Mesendoderm (in vitro differentiated cells): Measurements from ENCODE around the gene ARL4D.

Experiments
- DNase-seq: peaks from one replicate; pipeline ENCODE4 v3.0.0; 2013
- H2AK5ac ChIP-seq: 2 replicates; pipeline ENCODE4 v1.6.1; 2013; ENCODE audit warnings: low read length, inconsistent platforms
- H2BK120ac ChIP-seq: 2 replicates; pipeline ENCODE4 v1.6.1; 2013; ENCODE audit warnings: low read depth, mild to moderate bottlenecking, low read length, moderate library complexity, mixed read lengths
- H2BK15ac ChIP-seq: replicated peaks from 2 replicates; pipeline ENCODE4 v1.6.1; 2013; ENCODE audit warnings: low read depth, mild to moderate bottlenecking, moderate library complexity
- H2BK5ac ChIP-seq: 2 replicates; pipeline ENCODE4 v1.6.1; 2013; ENCODE audit warnings: low read length, inconsistent platforms
- H3K18ac ChIP-seq: 2 replicates; pipeline ENCODE4 v1.6.1; 2013; ENCODE audit warnings: mild to moderate bottlenecking, low read length, mixed read lengths
- H3K23ac ChIP-seq: one replicate; pipeline ENCODE4 v1.6.1; 2013; ENCODE audit warnings: low read length
- H3K27ac ChIP-seq: 2 replicates; pipeline ENCODE4 v1.5.1; 2013; ENCODE audit warnings: low read depth, mild to moderate bottlenecking, inconsistent platforms, low read length, moderate library complexity
- H3K27me3 ChIP-seq: 2 replicates; pipeline ENCODE4 v1.6.1; 2013; ENCODE audit warnings: low read length, control low read depth, mild to moderate bottlenecking, inconsistent platforms; ENCODE audit not compliant: insufficient read depth, poor library complexity
- H3K36me3 ChIP-seq: 2 replicates; pipeline ENCODE4 v1.6.1; 2013; ENCODE audit warnings: low read length, inconsistent platforms; ENCODE audit not compliant: control insufficient read depth, insufficient read depth
- H3K4ac ChIP-seq: one replicate; pipeline ENCODE4 v1.6.1; 2013; ENCODE audit warnings: low read depth, mild to moderate bottlenecking, low read length, moderate library complexity
- H3K4me1 ChIP-seq: 2 replicates; pipeline ENCODE4 v1.6.1; 2013; ENCODE audit warnings: low read depth, low read length, inconsistent platforms; ENCODE audit not compliant: control insufficient read depth
- H3K4me2 ChIP-seq: 2 replicates; pipeline ENCODE4 v1.6.1; 2013; ENCODE audit warnings: low read length
- H3K4me3 ChIP-seq: 2 replicates; pipeline ENCODE4 v1.5.1; 2013; ENCODE audit warnings: mild to moderate bottlenecking, low read length
- H3K56ac ChIP-seq: one replicate; pipeline ENCODE4 v1.6.1; 2013; ENCODE audit warnings: low read length
- H3K79me1 ChIP-seq: 2 replicates; pipeline ENCODE4 v1.6.1; 2013; ENCODE audit warnings: low read length, inconsistent platforms
- H3K79me2 ChIP-seq: 2 replicates; pipeline ENCODE4 v1.6.1; 2013; ENCODE audit warnings: mild to moderate bottlenecking, low read length; ENCODE audit not compliant: control insufficient read depth, insufficient read depth
- H3K9ac ChIP-seq: 2 replicates; pipeline ENCODE4 v1.6.1; 2013; ENCODE audit warnings: low read length, inconsistent platforms
- H4K5ac ChIP-seq: one replicate; pipeline ENCODE4 v1.6.1; 2013; ENCODE audit warnings: low read length
- H4K8ac ChIP-seq: one replicate; pipeline ENCODE4 v1.6.1; 2013; ENCODE audit warnings: low read depth, mild to moderate bottlenecking, control low read depth, low read length, moderate library complexity
- WGBS: extraction: QIAGEN DNeasy Blood & Tissue Kit; methylation state at CpG from one replicate; pipeline ENCODE4 v1.1.7; 2013; ENCODE audit warnings: low lambda C conversion rate, missing lambda C conversion rate; ENCODE audit not compliant: insufficient coverage; ENCODE audit errors: extremely low coverage; 5-methylcytosine and 5-hydroxymethylcytosine counted together

Gene ARL4D

GRCh38 chr17:43437756-43438155 lies 39.0 kb downstream of the ARL4D start:
- H3K36me3 ChIP-seq, result no peaks in the 10 kb centered on the region
- H3K9ac ChIP-seq, result no peak overlapping the region
- no peak for DNase-seq
- no peak overlapping the region for H4K5ac ChIP-seq
- no CpG with 5 or more reads among the region's 1 CpG for WGBS
- H3K79me1 ChIP-seq, result no peaks in the 10 kb centered on the region
- no peak overlapping the region for H3K56ac ChIP-seq
- H3K23ac ChIP-seq, result no peak overlapping the region
- H2BK120ac ChIP-seq, result peak overlapping the region; percentile 79
- H3K27me3 ChIP-seq, result no peaks in the 10 kb centered on the region
- no peaks in the 10 kb centered on the region for H3K79me2 ChIP-seq
- H2AK5ac ChIP-seq, result no peak overlapping the region
- no peak overlapping the region for H2BK5ac ChIP-seq
- H3K4me2 ChIP-seq, result no peak overlapping the region
- no peak overlapping the region for H3K18ac ChIP-seq
- H4K8ac ChIP-seq, result no peak overlapping the region
- no peak overlapping the region for H2BK15ac ChIP-seq
- H3K4me3 ChIP-seq, result no peak overlapping the region
- H3K4me1 ChIP-seq, result peaks cover 4% of the 10 kb centered on the region
- peak overlapping the region; percentile 62 for H3K4ac ChIP-seq
- no peak overlapping the region for H3K27ac ChIP-seq

GRCh38 chr17:43438626-43439025 lies 39.8 kb downstream of the ARL4D start:
- peaks cover 4% of the 10 kb centered on the region for H3K4me1 ChIP-seq
- no peak overlapping the region for H3K4ac ChIP-seq
- no peak overlapping the region for H2BK5ac ChIP-seq
- H3K27me3 ChIP-seq, result no peaks in the 10 kb centered on the region
- no peak overlapping the region for H4K5ac ChIP-seq
- no peak overlapping the region for H3K4me3 ChIP-seq
- no CpG with 5 or more reads among the region's 5 CpGs for WGBS
- H2BK15ac ChIP-seq, result no peak overlapping the region
- H3K36me3 ChIP-seq, result no peaks in the 10 kb centered on the region
- H3K79me1 ChIP-seq, result no peaks in the 10 kb centered on the region
- H2AK5ac ChIP-seq, result no peak overlapping the region
- peak overlapping the region; percentile 48 for H3K27ac ChIP-seq
- DNase-seq, result peak; percentile 92
- H3K4me2 ChIP-seq, result no peak overlapping the region
- no peak overlapping the region for H3K9ac ChIP-seq
- no peak overlapping the region for H3K23ac ChIP-seq
- no peak overlapping the region for H3K18ac ChIP-seq
- H3K79me2 ChIP-seq, result no peaks in the 10 kb centered on the region
- H2BK120ac ChIP-seq, result no peak overlapping the region
- no peak overlapping the region for H3K56ac ChIP-seq
- H4K8ac ChIP-seq, result no peak overlapping the region

- peak overlapping the region; percentile 29 for H3K56ac ChIP-seq
- no peak overlapping the region for H3K23ac ChIP-seq
- H2AK5ac ChIP-seq, result no peak overlapping the region
- H3K36me3 ChIP-seq, result no peaks in the 10 kb centered on the region
- no peak overlapping the region for H3K4me2 ChIP-seq
- H3K27me3 ChIP-seq, result no peaks in the 10 kb centered on the region
- H2BK5ac ChIP-seq, result peak overlapping the region; percentile 24
- WGBS, result no CpG with 5 or more reads among the region's 1 CpG
- no peaks in the 10 kb centered on the region for H3K79me1 ChIP-seq
- H4K8ac ChIP-seq, result no peak overlapping the region
- no peak overlapping the region for H2BK120ac ChIP-seq
- H3K9ac ChIP-seq, result no peak overlapping the region
- peak; percentile 83 for DNase-seq
- no peak overlapping the region for H3K4me3 ChIP-seq
- H3K4ac ChIP-seq, result peak overlapping the region; percentile 49
- no peak overlapping the region for H4K5ac ChIP-seq
- H3K4me1 ChIP-seq, result peaks cover 4% of the 10 kb centered on the region
- no peaks in the 10 kb centered on the region for H3K79me2 ChIP-seq
- no peak overlapping the region for H2BK15ac ChIP-seq
- peak overlapping the region; percentile 53 for H3K18ac ChIP-seq
- H3K27ac ChIP-seq, result peak overlapping the region; percentile 31
Measured at GRCh38 chr17:43439041-43439440, 40.2 kb downstream of the ARL4D start.

- H2BK5ac ChIP-seq, result no peak overlapping the region
- no peak overlapping the region for H3K18ac ChIP-seq
- no peak overlapping the region for H2BK120ac ChIP-seq
- H3K27ac ChIP-seq, result no peak overlapping the region
- H3K4me1 ChIP-seq, result peaks cover 6% of the 10 kb centered on the region
- no peak overlapping the region for H3K56ac ChIP-seq
- H3K79me2 ChIP-seq, result no peaks in the 10 kb centered on the region
- H3K4me3 ChIP-seq, result no peak overlapping the region
- no peak overlapping the region for H2AK5ac ChIP-seq
- no peak overlapping the region for H3K23ac ChIP-seq
- H3K4me2 ChIP-seq, result no peak overlapping the region
- no peak overlapping the region for H2BK15ac ChIP-seq
- H4K5ac ChIP-seq, result no peak overlapping the region
- no peak overlapping the region for H3K4ac ChIP-seq
- H3K27me3 ChIP-seq, result no peaks in the 10 kb centered on the region
- WGBS, result no CpG with 5 or more reads among the region's 2 CpGs
- H3K36me3 ChIP-seq, result no peaks in the 10 kb centered on the region
- H3K79me1 ChIP-seq, result no peaks in the 10 kb centered on the region
- no peak overlapping the region for H3K9ac ChIP-seq
- DNase-seq, result no peak
- H4K8ac ChIP-seq, result no peak overlapping the region
Measured at GRCh38 chr17:43442711-43443110, 43.9 kb downstream of the ARL4D start.

- Histone ChIP-seq H2BK15ac (peak overlapping the region; percentile 46), H3K27me3 (no peaks in the 10 kb centered on the region), H4K5ac (no peak overlapping the region)
Measured at GRCh38 chr17:43443381-43443780, 44.6 kb downstream of the ARL4D start.

More at GRCh38 chr17:43443381-43443780, 44.6 kb downstream of the ARL4D start:
- no peaks in the 10 kb centered on the region for H3K36me3 ChIP-seq
- no peak overlapping the region for H3K4ac ChIP-seq
- no peak overlapping the region for H3K23ac ChIP-seq
- no CpG with 5 or more reads among the region's 3 CpGs for WGBS
- H2BK5ac ChIP-seq, result no peak overlapping the region
- H3K4me1 ChIP-seq, result peaks cover 4% of the 10 kb centered on the region
- H3K79me1 ChIP-seq, result no peaks in the 10 kb centered on the region
- no peak overlapping the region for H3K9ac ChIP-seq
- H3K4me2 ChIP-seq, result no peak overlapping the region
- H3K56ac ChIP-seq, result no peak overlapping the region
- no peak overlapping the region for H2AK5ac ChIP-seq
- no peak overlapping the region for H3K27ac ChIP-seq
- no peaks in the 10 kb centered on the region for H3K79me2 ChIP-seq
- H3K18ac ChIP-seq, result peak overlapping the region; percentile 24
- DNase-seq, result no peak
- H4K8ac ChIP-seq, result no peak overlapping the region
- no peak overlapping the region for H3K4me3 ChIP-seq
- H2BK120ac ChIP-seq, result peak overlapping the region; percentile 61
